Right cardiac atrium (tissue), 5 donors: ENCODE results near the gene ABHD8. TPM values are rescaled to one million over a fixed set of nuclear protein-coding genes. Genes with fewer than 3 reads are reported as not detected.
A peak's percentile ranks its signal among the peaks of the same experiment; 100 is the strongest.
"Not testable (repeated sequence)": the region's sequence is repeated elsewhere in the genome, so short reads cannot be mapped to it uniquely, and the experiment has no call there.

ENCODE experiments used
- ATAC-seq, 2 donors: fragments of 200-7000 bp; cut with Tn5 transposase; one replicate each; pipeline versions ENCODE4 v1.8.0 to v1.9.1; 2020; ENCODE audit warnings: moderate library complexity in 2 of 2, mild to moderate bottlenecking in 1 of 2
- DNase-seq, 3 donors: peaks; one replicate each; pipeline ENCODE4 v3.0.0-alpha.2; 2020
- H3K27ac ChIP-seq: one replicate; pipeline ENCODE4 v1.5.1; 2013; ENCODE audit warnings: mild to moderate bottlenecking, low read length, control low read depth, moderate library complexity
- H3K27me3 ChIP-seq: one replicate; pipeline ENCODE4 v1.6.1; 2013; ENCODE audit not compliant: control insufficient read depth, insufficient read depth
- H3K4me1 ChIP-seq: one replicate; pipeline ENCODE4 v1.6.1; 2013; ENCODE audit warnings: low read length; ENCODE audit not compliant: control insufficient read depth, insufficient read depth
- H3K4me3 ChIP-seq: one replicate; pipeline ENCODE4 v1.5.1; 2013; ENCODE audit warnings: low read length, control low read depth
- H3K9me3 ChIP-seq: one replicate; pipeline ENCODE4 v1.6.1; 2013; ENCODE audit warnings: low read length; ENCODE audit not compliant: control insufficient read depth
- WGBS: extraction: QIAGEN DNeasy Blood & Tissue Kit; methylation state at CpG from one replicate; pipeline ENCODE4 v1.1.7; 2013; 5-methylcytosine and 5-hydroxymethylcytosine counted together
- intact Hi-C, 4 donors: fragments of 100-400 bp; cut with DNase I; formaldehyde crosslinking; loops; one replicate each; pipeline versions ENCODE4 v1.11.0 to v1.14.0; 2022 to 2023
- polyA plus RNA-seq: library from polyadenylated mRNA; stranded (reverse); fragments of 200-250 nt; gene quantifications from one replicate; pipeline ENCODE4 v1.2.3, GENCODE V29; 2013
- total RNA-seq, 4 donors: library from RNA; stranded (reverse); fragmentation: NEBNext Ultra II Directional; extraction: Animal tissue kit (Norgen Biotek cat#: 25700); gene quantifications; one replicate each; pipeline ENCODE4 v1.2.1, GENCODE V29; 2021
- donor health status: healthy with polysubstance abuse.
- donor health status: DM: no; HTN: yes; CAD: no.
- donor health status: DM: no; HTN: no; CAD: no.
- donor health status: DM: no; HTN: yes; CAD: no; lungs with severe emphysema.
- donor health status: DM: yes; HTN: yes; CAD: no.

ABHD8 gene
- total and polyA plus RNA-seq, 5 donors: 12.7 to 17.0 (median 14.7) TPM

- no peak overlapping the region for H3K4me3 ChIP-seq
- intact Hi-C loops: no loop called here
- no peaks in the 10 kb centered on the region for H3K4me1 ChIP-seq
- H3K9me3 ChIP-seq: no peaks in the 10 kb centered on the region
- DNase-seq: no peak
- no peaks in the 10 kb centered on the region for H3K27me3 ChIP-seq
- 91% methylated on average over 19 of the region's 19 CpGs for WGBS
- H3K27ac ChIP-seq: no peak overlapping the region
- no peak for ATAC-seq
Observed at GRCh38 chr19:17275441-17276175, 27.6 kb downstream of the ABHD8 start.

- intact Hi-C loops, H3K27ac ChIP-seq, DNase-seq, H3K4me1 ChIP-seq, ATAC-seq, H3K27me3 ChIP-seq, H3K4me3 ChIP-seq, H3K9me3 ChIP-seq: not testable (repeated sequence)
- WGBS: 98% methylated on average over 3 of the region's 3 CpGs
Observed at GRCh38 chr19:17274892-17275291, 28.3 kb downstream of the ABHD8 start.

- no peak overlapping the region for H3K27ac ChIP-seq
- ATAC-seq: no peak
- DNase-seq: peak in 1 of 3 donors; percentile 41
- no peaks in the 10 kb centered on the region for H3K9me3 ChIP-seq
- intact Hi-C loops: no loop called here
- no peaks in the 10 kb centered on the region for H3K27me3 ChIP-seq
- 90% methylated on average over 13 of the region's 13 CpGs for WGBS
- H3K4me1 ChIP-seq: peaks cover 4% of the 10 kb centered on the region
- no peak overlapping the region for H3K4me3 ChIP-seq
Observed at GRCh38 chr19:17268754-17269153, 34.5 kb downstream of the ABHD8 start.

- peaks cover 4% of the 10 kb centered on the region for H3K4me1 ChIP-seq
- DNase-seq (peak; percentile 94 to 97 (median 95)), ATAC-seq (peak; percentile 97)
- under 1% methylated on average over 27 of the region's 27 CpGs for WGBS
- peak within 1 kb of the TSS; percentile 65 for H3K27ac ChIP-seq
- H3K4me3 ChIP-seq: peak within 1 kb of the TSS; percentile 93
- H3K9me3 ChIP-seq: no peaks in the 10 kb centered on the region
- no peaks in the 10 kb centered on the region for H3K27me3 ChIP-seq
- intact Hi-C loops: no loop called here
Observed at GRCh38 chr19:17266975-17267788, 36.0 kb downstream of the ABHD8 start, which contains the start of gene BABAM1. Gene BABAM1, plus strand, starts transcription at chr19:17267443. Its CDS starts 1,364 bp downstream, at chr19:17268807.

GRCh38 chr19:17266589-17266974 is 36.6 kb downstream of the ABHD8 start:
- DNase-seq (no peak), ATAC-seq (no peak)
- Histone ChIP-seq H3K27me3 (no peaks in the 10 kb centered on the region), H3K4me1 (peaks cover 4% of the 10 kb centered on the region), H3K9me3 (no peaks in the 10 kb centered on the region), H3K27ac (no peak overlapping the region), H3K4me3 (no peak overlapping the region)
- intact Hi-C loops: no loop called here
- WGBS: 72% methylated on average over 12 of the region's 12 CpGs

GRCh38 chr19:17266026-17266425 is 37.2 kb downstream of the ABHD8 start:
- no peak overlapping the region for H3K4me3 ChIP-seq
- peaks cover 4% of the 10 kb centered on the region for H3K4me1 ChIP-seq
- no peaks in the 10 kb centered on the region for H3K9me3 ChIP-seq
- 93% methylated on average over 7 of the region's 7 CpGs for WGBS
- ATAC-seq (no peak), DNase-seq (no peak)
- intact Hi-C loops: no loop called here
- H3K27ac ChIP-seq: no peak overlapping the region
- no peaks in the 10 kb centered on the region for H3K27me3 ChIP-seq

GRCh38 chr19:17264641-17264979 is 38.6 kb downstream of the ABHD8 start, which contains the start of gene USHBP1:
Gene USHBP1, minus strand, starts transcription at chr19:17264745. Its CDS starts 446 bp downstream, at chr19:17264299.
- DNase-seq: peak; percentile 64 to 81 (median 78)
- peak within 1 kb of the TSS; percentile 86 for H3K27ac ChIP-seq
- intact Hi-C loops: no loop called here

GRCh38 chr19:17263712-17264640 is 39.2 kb downstream of the ABHD8 start:
- WGBS: 65% methylated on average over 23 of the region's 23 CpGs
- Histone ChIP-seq H3K27ac (peak overlapping the region; percentile 86), H3K27me3 (no peaks in the 10 kb centered on the region), H3K4me1 (peaks cover 4% of the 10 kb centered on the region), H3K4me3 (peak overlapping the region; percentile 53), H3K9me3 (no peaks in the 10 kb centered on the region)
- intact Hi-C loops: no loop called here
- peak in 1 of 3 donors; percentile 46 for DNase-seq
- no peak for ATAC-seq

More at GRCh38 chr19:17264641-17264979, 38.6 kb downstream of the ABHD8 start, which contains the start of gene USHBP1:
- peaks cover 4% of the 10 kb centered on the region for H3K4me1 ChIP-seq
- WGBS: 29% methylated on average over 5 of the region's 5 CpGs
- ATAC-seq: peak; percentile 10 to 48
- H3K9me3 ChIP-seq: no peaks in the 10 kb centered on the region
- no peaks in the 10 kb centered on the region for H3K27me3 ChIP-seq
- peak within 1 kb of the TSS; percentile 53 for H3K4me3 ChIP-seq

GRCh38 chr19:17262557-17262956 is 40.7 kb downstream of the ABHD8 start:
- intact Hi-C loops: no loop called here
- Histone ChIP-seq H3K27me3 (no peaks in the 10 kb centered on the region), H3K4me1 (no peaks in the 10 kb centered on the region), H3K4me3 (peak overlapping the region; percentile 22), H3K27ac (no peak overlapping the region), H3K9me3 (no peaks in the 10 kb centered on the region)
- WGBS: 49% methylated on average over 16 of the region's 16 CpGs
- ATAC-seq (no peak), DNase-seq (peak in 1 of 3 donors; percentile 45)

- WGBS: 25% methylated on average over 15 of the region's 15 CpGs
- intact Hi-C loops: no loop called here
Observed at GRCh38 chr19:17260842-17261325, 42.3 kb downstream of the ABHD8 start.

More at GRCh38 chr19:17260842-17261325, 42.3 kb downstream of the ABHD8 start:
- Histone ChIP-seq H3K27me3 (no peaks in the 10 kb centered on the region), H3K9me3 (no peaks in the 10 kb centered on the region), H3K27ac (no peak overlapping the region), H3K4me3 (no peak overlapping the region), H3K4me1 (no peaks in the 10 kb centered on the region)
- DNase-seq (peak; percentile 80 to 91 (median 89)), ATAC-seq (peak; percentile 74 to 81)
